ENCODE data around the gene ADAMTS10. TPM values are rescaled to one million over a fixed set of nuclear protein-coding genes. Genes with fewer than 3 reads are reported as not detected.

ADAMTS10 gene
- 5.0 and 10.1 TPM in 2 replicates for total RNA-seq

DNA sequence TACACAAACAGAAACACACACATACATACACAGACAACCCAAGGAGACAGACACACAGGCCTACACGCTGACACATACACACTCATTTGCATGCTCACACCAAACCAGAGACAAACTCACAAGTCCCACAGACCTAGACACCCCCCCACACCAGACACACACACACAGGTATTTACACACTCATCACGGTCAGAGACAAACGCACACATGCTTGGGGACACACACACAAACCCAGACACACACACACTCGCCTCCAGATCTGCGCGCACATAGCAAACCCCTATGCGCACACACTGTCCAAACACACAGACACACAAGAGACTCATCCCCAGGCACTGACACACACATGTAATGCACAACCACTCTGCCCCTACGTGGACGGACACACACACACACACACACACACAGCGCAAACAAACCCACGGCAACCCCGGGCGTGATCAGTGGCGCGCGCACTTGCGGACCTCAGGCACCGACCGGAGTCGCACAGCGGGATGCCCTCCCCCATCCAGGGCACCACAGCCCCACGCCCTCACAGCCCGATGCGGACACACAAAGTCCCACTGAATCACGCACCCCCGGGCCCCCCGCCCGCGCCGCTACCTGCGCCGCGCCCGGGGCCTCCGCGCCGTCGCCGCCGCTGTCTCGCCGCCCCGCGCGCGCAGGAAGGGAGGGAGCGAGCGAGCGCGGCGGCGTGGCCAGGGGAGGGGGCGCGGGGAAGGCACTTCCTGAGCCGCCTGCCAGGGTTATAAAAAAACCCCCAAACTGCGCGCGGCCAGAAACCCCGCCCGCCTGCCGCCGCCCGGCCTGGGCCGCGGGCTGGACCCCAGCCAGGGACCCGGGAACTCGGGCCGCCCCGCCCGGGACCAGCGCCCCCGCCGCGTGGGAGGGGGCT lies at the start of gene ADAMTS10:
ADAMTS10 (minus strand) TSS at position 675 of the 895 bp plus-strand sequence. CDS start 5,005 bp downstream, outside the sequence.
- H3K36me3 ChIP-seq (ENCODE audit: control insufficient read depth, insufficient read depth, low read length): no peaks in the 10 kb centered on the region
- TF ChIP-seq, protein P1, sequence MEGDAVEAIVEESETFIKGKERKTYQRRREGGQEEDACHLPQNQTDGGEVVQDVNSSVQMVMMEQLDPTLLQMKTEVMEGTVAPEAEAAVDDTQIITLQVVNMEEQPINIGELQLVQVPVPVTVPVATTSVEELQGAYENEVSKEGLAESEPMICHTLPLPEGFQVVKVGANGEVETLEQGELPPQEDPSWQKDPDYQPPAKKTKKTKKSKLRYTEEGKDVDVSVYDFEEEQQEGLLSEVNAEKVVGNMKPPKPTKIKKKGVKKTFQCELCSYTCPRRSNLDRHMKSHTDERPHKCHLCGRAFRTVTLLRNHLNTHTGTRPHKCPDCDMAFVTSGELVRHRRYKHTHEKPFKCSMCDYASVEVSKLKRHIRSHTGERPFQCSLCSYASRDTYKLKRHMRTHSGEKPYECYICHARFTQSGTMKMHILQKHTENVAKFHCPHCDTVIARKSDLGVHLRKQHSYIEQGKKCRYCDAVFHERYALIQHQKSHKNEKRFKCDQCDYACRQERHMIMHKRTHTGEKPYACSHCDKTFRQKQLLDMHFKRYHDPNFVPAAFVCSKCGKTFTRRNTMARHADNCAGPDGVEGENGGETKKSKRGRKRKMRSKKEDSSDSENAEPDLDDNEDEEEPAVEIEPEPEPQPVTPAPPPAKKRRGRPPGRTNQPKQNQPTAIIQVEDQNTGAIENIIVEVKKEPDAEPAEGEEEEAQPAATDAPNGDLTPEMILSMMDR (IDR thresholded peaks at IDR 0.05; ENCODE audit: insufficient read depth, low read length, poor library complexity, severe bottlenecking): no peak
- no peaks in the 10 kb centered on the region for H3K27me3 ChIP-seq (ENCODE audit: control insufficient read depth, insufficient read depth, low read length)
- H3K4me3 ChIP-seq (ENCODE audit: low read depth, low read length): peak within 1 kb of the TSS; percentile 69
- no peak for DNase-seq (ENCODE audit: low read depth)

DNA sequence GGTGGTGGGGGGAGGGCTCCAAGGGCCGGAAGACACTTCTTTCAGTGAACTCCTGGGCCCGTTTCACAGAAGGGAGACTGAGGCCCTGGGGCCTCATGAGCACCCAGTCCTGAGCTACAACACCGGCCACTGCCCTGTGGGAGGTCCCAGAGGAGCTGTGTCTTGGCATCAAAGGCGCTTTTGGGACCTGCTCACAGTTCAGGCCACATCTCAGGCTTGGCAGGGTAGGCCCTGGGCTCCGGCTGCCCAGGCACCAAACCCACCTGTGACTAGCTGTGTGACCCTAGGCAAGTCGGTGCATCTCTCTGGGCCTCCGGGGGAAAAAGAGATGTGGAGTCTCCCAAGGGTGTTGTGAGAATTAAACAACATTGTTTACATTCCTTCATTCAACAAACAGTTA lies 49.4 kb upstream of the ADAMTS10 start:
- no peak for DNase-seq (ENCODE audit: low read depth)
- Histone ChIP-seq H3K36me3 (ENCODE audit: control insufficient read depth, insufficient read depth, low read length) (no peaks in the 10 kb centered on the region), H3K4me3 (ENCODE audit: low read depth, low read length) (no peak overlapping the region), H3K27me3 (ENCODE audit: control insufficient read depth, insufficient read depth, low read length) (no peaks in the 10 kb centered on the region)
- TF ChIP-seq, protein P1 (IDR thresholded peaks at IDR 0.05; ENCODE audit: insufficient read depth, low read length, poor library complexity, severe bottlenecking): no peak

DNA sequence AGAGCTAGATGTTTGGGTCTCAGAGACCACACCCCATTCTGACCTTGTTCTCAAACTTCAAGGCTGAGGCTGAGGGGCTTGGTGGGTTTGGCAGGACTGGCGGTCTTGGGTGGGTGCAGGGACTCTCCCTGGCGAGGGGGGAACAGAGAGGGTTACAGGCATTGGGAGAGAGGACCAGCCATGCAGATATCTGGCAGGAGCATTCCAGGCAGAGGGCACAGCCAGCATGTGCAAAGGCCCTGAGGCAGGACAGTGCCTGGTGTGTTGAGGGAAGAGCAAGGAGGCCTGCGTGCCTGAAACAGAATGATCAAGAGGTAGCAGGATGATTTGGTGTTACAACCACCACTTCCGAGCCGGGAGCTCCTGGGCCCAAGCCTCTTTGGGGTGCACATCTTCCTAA lies 47.4 kb upstream of the ADAMTS10 start:
- no peak for DNase-seq (ENCODE audit: low read depth)

DNA sequence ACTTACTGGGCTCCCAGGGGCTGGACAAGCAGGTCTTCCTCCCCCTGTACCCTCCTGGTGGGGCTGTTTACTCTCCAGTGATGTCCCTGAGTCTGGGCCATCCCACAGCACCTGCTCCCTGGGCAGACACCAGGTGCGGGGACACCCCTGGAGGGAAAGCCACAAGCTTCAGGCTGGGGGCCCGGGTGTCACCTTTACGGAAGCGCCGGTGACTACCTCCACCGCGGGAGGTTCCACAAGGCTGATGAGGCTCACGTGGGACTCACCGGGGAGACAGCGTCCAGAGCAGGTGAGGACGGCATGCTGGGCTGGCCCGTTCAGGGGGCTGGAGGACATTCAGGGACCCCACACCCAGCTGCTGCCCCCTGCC lies 44.8 kb upstream of the ADAMTS10 start:
- TF ChIP-seq, protein P1 (IDR thresholded peaks at IDR 0.05; ENCODE audit: insufficient read depth, low read length, poor library complexity, severe bottlenecking): no peak
- DNase-seq (ENCODE audit: low read depth): no peak
- Histone ChIP-seq H3K27me3 (ENCODE audit: control insufficient read depth, insufficient read depth, low read length) (no peaks in the 10 kb centered on the region), H3K4me3 (ENCODE audit: low read depth, low read length) (no peak overlapping the region), H3K36me3 (ENCODE audit: control insufficient read depth, insufficient read depth, low read length) (no peaks in the 10 kb centered on the region)

More for the DNA sequence above, 47.4 kb upstream of the ADAMTS10 start:
- Histone ChIP-seq H3K36me3 (ENCODE audit: control insufficient read depth, insufficient read depth, low read length) (no peaks in the 10 kb centered on the region), H3K4me3 (ENCODE audit: low read depth, low read length) (no peak overlapping the region), H3K27me3 (ENCODE audit: control insufficient read depth, insufficient read depth, low read length) (no peaks in the 10 kb centered on the region)
- TF ChIP-seq, protein P1 (IDR thresholded peaks at IDR 0.05; ENCODE audit: insufficient read depth, low read length, poor library complexity, severe bottlenecking): no peak

DNA sequence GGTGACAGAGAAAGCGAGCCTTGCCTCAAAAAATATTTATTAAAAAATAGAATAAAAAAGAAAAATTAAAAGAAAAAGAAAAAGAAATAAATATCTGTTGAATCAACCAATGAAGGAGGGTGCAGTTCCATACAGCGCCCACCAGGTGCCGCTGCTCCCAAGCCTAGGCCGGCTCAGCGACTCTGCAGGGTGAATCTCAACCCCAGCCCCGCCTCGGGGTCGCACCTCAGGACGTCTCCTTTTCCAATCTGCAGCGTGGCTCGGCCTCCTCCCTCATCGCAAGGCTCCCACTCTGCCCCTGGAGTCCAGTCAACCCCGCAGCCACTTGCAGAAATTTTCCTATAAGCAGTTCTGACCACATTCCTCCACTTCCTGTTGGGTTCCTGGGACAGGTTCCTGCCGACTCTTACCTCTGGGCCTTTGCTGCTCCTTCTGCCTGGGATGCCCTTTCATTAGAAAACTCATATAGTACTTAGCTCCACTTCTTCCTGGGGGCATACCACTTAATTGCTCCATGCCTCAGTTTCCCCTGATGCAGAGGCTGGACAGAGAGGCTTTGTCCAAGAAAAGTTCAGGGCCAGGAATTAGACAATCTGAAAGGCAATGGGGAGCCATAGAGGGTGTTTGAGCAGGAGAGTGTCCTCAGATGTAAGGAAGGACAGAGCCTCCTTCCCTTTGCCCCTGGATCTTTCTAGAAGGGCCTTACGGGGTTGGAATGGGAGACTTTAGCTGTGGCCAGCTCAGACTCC lies 44.2 kb upstream of the ADAMTS10 start:
- no peak overlapping the region for H3K4me3 ChIP-seq (ENCODE audit: low read depth, low read length)
- H3K27me3 ChIP-seq (ENCODE audit: control insufficient read depth, insufficient read depth, low read length): no peaks in the 10 kb centered on the region
- no peak for DNase-seq (ENCODE audit: low read depth)
- no peaks in the 10 kb centered on the region for H3K36me3 ChIP-seq (ENCODE audit: control insufficient read depth, insufficient read depth, low read length)
- TF ChIP-seq, protein P1 (IDR thresholded peaks at IDR 0.05; ENCODE audit: insufficient read depth, low read length, poor library complexity, severe bottlenecking): peak; percentile 97

All from kidney epithelial cell (primary cell).